Stimulated activated CD8-positive, alpha-beta memory T cell treated with anti-CD3 and anti-CD28 coated beads, Interleukin-7, amount 100 ng/mL, for 1 hour (primary cell): ENCODE data around the gene BSCL2.
A peak's percentile ranks its signal among the peaks of the same experiment; 100 is the strongest.
"Not testable (repeated sequence)": the region's sequence is repeated elsewhere in the genome, so short reads cannot be mapped to it uniquely, and the experiment has no call there.

Source experiments
- DNase-seq, 2 donors: peaks; one replicate each; pipeline ENCODE4 v3.0.0-alpha.2; 2020; ENCODE audit warnings: low read depth in 2 of 2

The BSCL2 gene

GRCh38 chr11:62656796-62657429, 50.3 kb downstream of the BSCL2 start:
- DNase-seq: no peak

GRCh38 chr11:62654297-62654696, 52.9 kb downstream of the BSCL2 start:
- DNase-seq: no peak

- DNase-seq: no peak
Measured at GRCh38 chr11:62652161-62653006, 54.8 kb downstream of the BSCL2 start.

GRCh38 chr11:62650283-62650682, 56.9 kb downstream of the BSCL2 start:
- not testable (repeated sequence) for DNase-seq

- no peak for DNase-seq
Measured at GRCh38 chr11:62649486-62649885, 57.7 kb downstream of the BSCL2 start.

GRCh38 chr11:62648967-62649364, 58.3 kb downstream of the BSCL2 start:
- no peak for DNase-seq

GRCh38 chr11:62648185-62648966, 58.8 kb downstream of the BSCL2 start:
- DNase-seq: no peak

GRCh38 chr11:62647609-62648005, 59.6 kb downstream of the BSCL2 start:
- no peak for DNase-seq

GRCh38 chr11:62646825-62647608, 60.2 kb downstream of the BSCL2 start:
- no peak for DNase-seq

- DNase-seq: peak; percentile 98
Measured at GRCh38 chr11:62645946-62646824, 61.0 kb downstream of the BSCL2 start, which contains the start of gene GANAB. GANAB (minus strand) TSS chr11:62646613; CDS start chr11:62646599, 14 bp downstream.

GRCh38 chr11:62645671-62645945, 61.6 kb downstream of the BSCL2 start:
- DNase-seq: no peak

- no peak for DNase-seq
Measured at GRCh38 chr11:62644220-62644619, 63.0 kb downstream of the BSCL2 start.
